Activated CD4-positive, alpha-beta T cell treated with anti-CD3 and anti-CD28 coated beads, Interleukin-2, amount 10 ng/mL, durations not matched to agents 7 days and 5 days (primary cell): ENCODE results near the gene DGKD. TPM values are rescaled to one million over a fixed set of nuclear protein-coding genes. Genes with fewer than 3 reads are reported as not detected.

Source experiments
- CTCF ChIA-PET: fragments of 350-600 bp; sonication (Branson Sonifier 250); formaldehyde crosslinking; loops from one replicate; lab custom pipeline; 2021; ENCODE audit warnings: antibody characterized with exemption; lab: Charles Lee
- POLR2A ChIA-PET: fragments of 350-600 bp; sonication (Branson Sonifier 250); formaldehyde crosslinking; loops from one replicate; lab custom pipeline; 2021; ENCODE audit warnings: antibody characterized with exemption; lab: Charles Lee
- DNase-seq: peaks from one replicate; pipeline ENCODE4 v3.0.0-alpha.2; 2020
- H3K27ac Mint-ChIP-seq: one replicate; pipeline ENCODE4 v1.8.0; 2021; ENCODE audit warnings: mild to moderate bottlenecking, moderate library complexity, mixed read lengths
- H3K27me3 Mint-ChIP-seq: one replicate; pipeline ENCODE4 v1.8.0; 2021; ENCODE audit warnings: mixed read lengths
- H3K36me3 Mint-ChIP-seq: one replicate; pipeline ENCODE4 v1.8.0; 2021; ENCODE audit warnings: low read depth, mixed read lengths
- H3K4me1 Mint-ChIP-seq: one replicate; pipeline ENCODE4 v1.8.0; 2021; ENCODE audit warnings: mixed read lengths
- H3K4me3 Mint-ChIP-seq: one replicate; pipeline ENCODE4 v1.8.0; 2021; ENCODE audit warnings: mild to moderate bottlenecking, moderate library complexity, mixed read lengths
- H3K9me3 Mint-ChIP-seq: one replicate; pipeline ENCODE4 v1.8.0; 2021; ENCODE audit warnings: mixed read lengths
- total RNA-seq, 2 experiments: library from RNA; stranded (reverse); gene quantifications; one replicate each; pipeline ENCODE4 v1.2.3, GENCODE V29; 2021

The DGKD gene
- total RNA-seq, 2 experiments from 2014 or later = 84.1 to 97.5 TPM

- H3K4me3 Mint-ChIP-seq = no peak overlapping the region
- no peak overlapping the region for H3K27ac Mint-ChIP-seq
- no peaks in the 10 kb centered on the region for H3K4me1 Mint-ChIP-seq
- DNase-seq = no peak
- no peaks in the 10 kb centered on the region for H3K9me3 Mint-ChIP-seq
- CTCF ChIA-PET = no interaction called here
- H3K36me3 Mint-ChIP-seq = no peaks in the 10 kb centered on the region
- POLR2A ChIA-PET = no interaction called here
- H3K27me3 Mint-ChIP-seq = no peaks in the 10 kb centered on the region
Measured at GRCh38 chr2:233486778-233487552, 132.7 kb downstream of the DGKD start.

- DNase-seq = no peak
- Mint-ChIP-seq H3K9me3 (no peaks in the 10 kb centered on the region), H3K4me3 (no peak overlapping the region), H3K4me1 (no peaks in the 10 kb centered on the region), H3K27me3 (no peaks in the 10 kb centered on the region), H3K36me3 (no peaks in the 10 kb centered on the region), H3K27ac (no peak overlapping the region)
- ChIA-PET POLR2A (no interaction called here), CTCF (no interaction called here)
Measured at GRCh38 chr2:233487748-233488345, 133.6 kb downstream of the DGKD start.

- Mint-ChIP-seq H3K27ac (no peak overlapping the region), H3K4me3 (no peak overlapping the region), H3K9me3 (no peaks in the 10 kb centered on the region), H3K27me3 (no peaks in the 10 kb centered on the region), H3K36me3 (no peaks in the 10 kb centered on the region), H3K4me1 (no peaks in the 10 kb centered on the region)
- CTCF ChIA-PET = no interaction called here
- POLR2A ChIA-PET = no interaction called here
- no peak for DNase-seq
Measured at GRCh38 chr2:233489143-233489542, 134.8 kb downstream of the DGKD start.

GRCh38 chr2:233489666-233490065 is 135.4 kb downstream of the DGKD start:
- no peaks in the 10 kb centered on the region for H3K27me3 Mint-ChIP-seq
- no peak for DNase-seq
- H3K36me3 Mint-ChIP-seq = no peaks in the 10 kb centered on the region
- H3K4me3 Mint-ChIP-seq = no peak overlapping the region
- no peaks in the 10 kb centered on the region for H3K4me1 Mint-ChIP-seq
- H3K9me3 Mint-ChIP-seq = no peaks in the 10 kb centered on the region
- no peak overlapping the region for H3K27ac Mint-ChIP-seq
- ChIA-PET CTCF (interaction anchor here (0.6 kb wide), 1 partner anchor 885 kb away, joined by 4 read pairs; no protein-coding TSS in a partner anchor), POLR2A (no interaction called here)

GRCh38 chr2:233490831-233491230 is 136.5 kb downstream of the DGKD start:
- no peak overlapping the region for H3K4me3 Mint-ChIP-seq
- CTCF ChIA-PET = no interaction called here
- H3K9me3 Mint-ChIP-seq = no peaks in the 10 kb centered on the region
- no peak overlapping the region for H3K27ac Mint-ChIP-seq
- H3K27me3 Mint-ChIP-seq = no peaks in the 10 kb centered on the region
- no peak for DNase-seq
- H3K36me3 Mint-ChIP-seq = no peaks in the 10 kb centered on the region
- no peaks in the 10 kb centered on the region for H3K4me1 Mint-ChIP-seq
- POLR2A ChIA-PET = no interaction called here

GRCh38 chr2:233491326-233491725 is 137.0 kb downstream of the DGKD start:
- Mint-ChIP-seq H3K9me3 (no peaks in the 10 kb centered on the region), H3K36me3 (no peaks in the 10 kb centered on the region), H3K27me3 (no peaks in the 10 kb centered on the region), H3K4me3 (no peak overlapping the region), H3K4me1 (no peaks in the 10 kb centered on the region), H3K27ac (no peak overlapping the region)
- ChIA-PET CTCF (no interaction called here), POLR2A (no interaction called here)
- DNase-seq = no peak

GRCh38 chr2:233492078-233492477 is 137.8 kb downstream of the DGKD start:
- ChIA-PET CTCF (interaction anchor here (0.7 kb wide), 1 partner anchor 11 kb away, joined by 3 read pairs; no protein-coding TSS in a partner anchor), POLR2A (no interaction called here)
- no peaks in the 10 kb centered on the region for H3K27me3 Mint-ChIP-seq
- no peak for DNase-seq
- no peaks in the 10 kb centered on the region for H3K4me1 Mint-ChIP-seq
- H3K27ac Mint-ChIP-seq = no peak overlapping the region
- no peaks in the 10 kb centered on the region for H3K9me3 Mint-ChIP-seq
- no peak overlapping the region for H3K4me3 Mint-ChIP-seq
- no peaks in the 10 kb centered on the region for H3K36me3 Mint-ChIP-seq

- Mint-ChIP-seq H3K4me3 (no peak overlapping the region), H3K27ac (no peak overlapping the region), H3K36me3 (no peaks in the 10 kb centered on the region), H3K27me3 (no peaks in the 10 kb centered on the region), H3K4me1 (peaks cover under 1% of the 10 kb centered on the region), H3K9me3 (no peaks in the 10 kb centered on the region)
- ChIA-PET CTCF (interaction anchor here (0.7 kb wide), 1 partner anchor 11 kb away, joined by 3 read pairs; no protein-coding TSS in a partner anchor), POLR2A (no interaction called here)
- DNase-seq = no peak
Measured at GRCh38 chr2:233492751-233493150, 138.5 kb downstream of the DGKD start.

- CTCF ChIA-PET = no interaction called here
- H3K9me3 Mint-ChIP-seq = no peaks in the 10 kb centered on the region
- H3K27me3 Mint-ChIP-seq = no peaks in the 10 kb centered on the region
- POLR2A ChIA-PET = no interaction called here
- no peak overlapping the region for H3K4me3 Mint-ChIP-seq
- DNase-seq = no peak
- no peaks in the 10 kb centered on the region for H3K36me3 Mint-ChIP-seq
- no peak overlapping the region for H3K27ac Mint-ChIP-seq
- peaks cover 6% of the 10 kb centered on the region for H3K4me1 Mint-ChIP-seq
Measured at GRCh38 chr2:233495503-233496496, 141.5 kb downstream of the DGKD start.

- peaks cover 13% of the 10 kb centered on the region for H3K36me3 Mint-ChIP-seq
- H3K27me3 Mint-ChIP-seq = no peaks in the 10 kb centered on the region
- no peak for DNase-seq
- ChIA-PET POLR2A (no interaction called here), CTCF (interaction anchor here (0.8 kb wide), 1 partner anchor 15 kb away, joined by 4 read pairs; no protein-coding TSS in a partner anchor)
- H3K4me1 Mint-ChIP-seq = peaks cover 11% of the 10 kb centered on the region
- H3K9me3 Mint-ChIP-seq = peaks cover 11% of the 10 kb centered on the region
- H3K4me3 Mint-ChIP-seq = no peak overlapping the region
- no peak overlapping the region for H3K27ac Mint-ChIP-seq
Measured at GRCh38 chr2:233497692-233498091, 143.4 kb downstream of the DGKD start.

GRCh38 chr2:233498126-233498525 is 143.8 kb downstream of the DGKD start:
- H3K4me1 Mint-ChIP-seq = peaks cover 11% of the 10 kb centered on the region
- DNase-seq = no peak
- H3K4me3 Mint-ChIP-seq = no peak overlapping the region
- no peaks in the 10 kb centered on the region for H3K27me3 Mint-ChIP-seq
- ChIA-PET CTCF (interaction anchor here (0.8 kb wide), 1 partner anchor 14 kb away, joined by 4 read pairs; no protein-coding TSS in a partner anchor), POLR2A (no interaction called here)
- H3K27ac Mint-ChIP-seq = no peak overlapping the region
- peaks cover 15% of the 10 kb centered on the region for H3K9me3 Mint-ChIP-seq
- H3K36me3 Mint-ChIP-seq = peaks cover 17% of the 10 kb centered on the region

GRCh38 chr2:233499928-233500327 is 145.6 kb downstream of the DGKD start:
- Mint-ChIP-seq H3K27me3 (no peaks in the 10 kb centered on the region), H3K9me3 (peaks cover 31% of the 10 kb centered on the region), H3K4me3 (no peak overlapping the region), H3K27ac (no peak overlapping the region), H3K36me3 (peaks cover 29% of the 10 kb centered on the region), H3K4me1 (peaks cover 18% of the 10 kb centered on the region)
- ChIA-PET POLR2A (interaction anchor here (0.7 kb wide), 1 partner anchor 395 kb away, joined by 5 read pairs; no protein-coding TSS in a partner anchor), CTCF (no interaction called here)
- DNase-seq = no peak
